ENCODE data around the gene NCF2. TPM values are rescaled to one million over a fixed set of nuclear protein-coding genes. Genes with fewer than 3 reads are reported as not detected.

Gene NCF2
- total RNA-seq, 2 donors from 2014 or later = 0.55 TPM; not detected in 1

DNA sequence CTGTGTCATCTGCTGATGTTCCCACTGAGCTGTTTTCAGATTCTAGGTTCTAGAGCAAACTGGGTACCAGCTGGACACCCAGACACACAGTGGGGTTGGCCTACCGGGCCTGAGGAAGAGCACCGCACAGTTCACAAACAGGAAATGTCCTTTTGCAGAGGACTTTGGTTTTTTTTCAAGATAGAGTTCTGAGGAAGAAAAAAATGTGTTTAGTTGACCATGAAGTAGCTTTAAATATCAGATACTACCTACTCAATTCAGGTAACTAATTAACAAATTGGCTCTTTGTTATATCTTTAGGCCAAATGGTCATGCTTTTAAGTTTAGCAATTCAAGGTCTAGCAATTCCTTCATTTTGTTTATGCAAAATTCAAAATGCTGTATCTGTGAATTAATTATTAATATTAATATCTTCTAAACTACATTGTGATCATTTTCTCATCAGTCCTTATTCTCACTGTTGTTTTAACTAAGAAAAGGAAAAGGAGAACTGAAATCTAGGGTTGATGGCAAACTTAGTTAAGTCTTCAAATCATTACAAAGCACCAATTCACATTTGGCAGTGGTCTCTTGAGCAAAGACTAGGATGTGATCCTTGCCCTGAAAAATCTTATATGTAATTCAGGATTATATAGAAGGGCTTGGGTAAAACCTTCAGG, 17.2 kb upstream of the NCF2 start:
- no peaks in the 10 kb centered on the region for H3K36me3 ChIP-seq (ENCODE audit: control insufficient read depth, insufficient read depth, low read length)
- H3K27ac ChIP-seq (ENCODE audit: low read depth, low read length) = no peak overlapping the region
- no peaks in the 10 kb centered on the region for H3K9me3 ChIP-seq (ENCODE audit: control insufficient read depth, low read length)
- H3K9ac ChIP-seq (ENCODE audit: extremely low read depth, low read length, poor library complexity, severe bottlenecking) = no peak overlapping the region
- TF ChIP-seq, protein P1, sequence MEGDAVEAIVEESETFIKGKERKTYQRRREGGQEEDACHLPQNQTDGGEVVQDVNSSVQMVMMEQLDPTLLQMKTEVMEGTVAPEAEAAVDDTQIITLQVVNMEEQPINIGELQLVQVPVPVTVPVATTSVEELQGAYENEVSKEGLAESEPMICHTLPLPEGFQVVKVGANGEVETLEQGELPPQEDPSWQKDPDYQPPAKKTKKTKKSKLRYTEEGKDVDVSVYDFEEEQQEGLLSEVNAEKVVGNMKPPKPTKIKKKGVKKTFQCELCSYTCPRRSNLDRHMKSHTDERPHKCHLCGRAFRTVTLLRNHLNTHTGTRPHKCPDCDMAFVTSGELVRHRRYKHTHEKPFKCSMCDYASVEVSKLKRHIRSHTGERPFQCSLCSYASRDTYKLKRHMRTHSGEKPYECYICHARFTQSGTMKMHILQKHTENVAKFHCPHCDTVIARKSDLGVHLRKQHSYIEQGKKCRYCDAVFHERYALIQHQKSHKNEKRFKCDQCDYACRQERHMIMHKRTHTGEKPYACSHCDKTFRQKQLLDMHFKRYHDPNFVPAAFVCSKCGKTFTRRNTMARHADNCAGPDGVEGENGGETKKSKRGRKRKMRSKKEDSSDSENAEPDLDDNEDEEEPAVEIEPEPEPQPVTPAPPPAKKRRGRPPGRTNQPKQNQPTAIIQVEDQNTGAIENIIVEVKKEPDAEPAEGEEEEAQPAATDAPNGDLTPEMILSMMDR (conservative IDR thresholded peaks at IDR 0.05) = no peak
- WGBS, 2 experiments (ENCODE audit: insufficient coverage in 1 of 2, insufficient read length in 1 of 2) = 93% methylated on average over 2 of the region's 2 CpGs
- Mint-ChIP-seq H3K4me1 (no peaks in the 10 kb centered on the region), H3K27ac (no peak overlapping the region), H3K9me3 (peaks cover 7% of the 10 kb centered on the region), H3K36me3 (ENCODE audit: low read depth) (no peaks in the 10 kb centered on the region), H3K27me3 (ENCODE audit: insufficient read depth) (peaks cover 3% of the 10 kb centered on the region), H3K4me3 (no peak overlapping the region)
- H3K27me3 ChIP-seq (ENCODE audit: control insufficient read depth, insufficient read depth, low read length, poor library complexity, severe bottlenecking) = no peaks in the 10 kb centered on the region
- no peaks in the 10 kb centered on the region for H3K4me1 ChIP-seq (ENCODE audit: control insufficient read depth, insufficient read depth, low read length)
- no peak overlapping the region for H3K4me3 ChIP-seq (ENCODE audit: low read length)
- no peak for DNase-seq

DNA sequence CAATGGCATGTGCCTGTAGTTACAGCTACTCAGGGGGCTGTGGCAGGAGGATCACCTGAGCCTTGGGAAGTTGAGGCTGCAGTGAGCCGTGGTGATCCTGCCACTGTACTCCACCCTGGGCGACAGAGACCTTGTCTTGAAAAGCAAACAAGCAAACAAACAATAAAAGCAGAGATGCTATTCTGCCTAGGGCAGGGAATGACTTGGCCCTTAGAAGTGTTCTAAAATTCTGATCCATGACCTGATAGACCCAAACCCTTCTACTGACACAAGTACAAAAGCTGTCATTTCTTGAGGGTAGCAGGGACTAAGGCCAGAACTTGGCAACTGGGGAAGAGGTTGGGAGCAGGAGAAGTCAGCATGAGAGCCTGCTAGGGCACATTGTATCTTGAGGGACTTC, 15.6 kb upstream of the NCF2 start:
- WGBS, 2 experiments (ENCODE audit: insufficient coverage in 1 of 2, insufficient read length in 1 of 2) = 82 to 96% methylated on average over 2 of the region's 2 CpGs
- H3K27ac Mint-ChIP-seq = no peak overlapping the region
- H3K27me3 ChIP-seq (ENCODE audit: control insufficient read depth, insufficient read depth, low read length, poor library complexity, severe bottlenecking) = no peaks in the 10 kb centered on the region
- TF ChIP-seq, protein P1 (conservative IDR thresholded peaks at IDR 0.05) = no peak
- H3K9ac ChIP-seq (ENCODE audit: extremely low read depth, low read length, poor library complexity, severe bottlenecking) = no peak overlapping the region
- DNase-seq = no peak
- H3K4me1 Mint-ChIP-seq = no peaks in the 10 kb centered on the region
- no peaks in the 10 kb centered on the region for H3K9me3 Mint-ChIP-seq
- H3K27me3 Mint-ChIP-seq (ENCODE audit: insufficient read depth) = peaks cover 3% of the 10 kb centered on the region
- H3K27ac ChIP-seq (ENCODE audit: low read depth, low read length) = no peak overlapping the region
- no peaks in the 10 kb centered on the region for H3K4me1 ChIP-seq (ENCODE audit: control insufficient read depth, insufficient read depth, low read length)
- no peaks in the 10 kb centered on the region for H3K9me3 ChIP-seq (ENCODE audit: control insufficient read depth, low read length)
- no peaks in the 10 kb centered on the region for H3K36me3 Mint-ChIP-seq (ENCODE audit: low read depth)
- H3K4me3 ChIP-seq (ENCODE audit: low read length) = no peak overlapping the region
- H3K36me3 ChIP-seq (ENCODE audit: control insufficient read depth, insufficient read depth, low read length) = no peaks in the 10 kb centered on the region
- no peak overlapping the region for H3K4me3 Mint-ChIP-seq

DNA sequence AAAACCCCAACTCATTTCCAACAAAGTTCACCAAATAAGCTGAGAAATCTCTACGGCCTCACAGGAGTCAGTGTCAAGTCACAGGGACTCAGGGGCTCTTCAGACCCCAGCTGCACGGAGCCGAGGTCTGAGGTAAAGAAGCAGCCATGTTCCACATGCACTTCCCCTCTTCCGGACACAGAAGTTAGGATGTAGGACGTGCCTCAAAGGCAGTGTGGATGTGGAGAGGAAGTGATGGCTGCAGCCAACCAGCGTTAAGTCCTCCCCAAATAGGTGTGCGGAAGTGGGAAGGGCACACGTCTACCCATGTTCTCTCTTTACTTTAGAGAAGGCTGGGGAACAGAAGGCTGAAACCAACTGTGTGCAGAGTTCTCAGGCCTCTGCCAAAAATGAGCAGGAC, 14.6 kb upstream of the NCF2 start:
- H3K9me3 Mint-ChIP-seq = no peaks in the 10 kb centered on the region
- no peak overlapping the region for H3K9ac ChIP-seq (ENCODE audit: extremely low read depth, low read length, poor library complexity, severe bottlenecking)
- no peak overlapping the region for H3K4me3 ChIP-seq (ENCODE audit: low read length)
- no peaks in the 10 kb centered on the region for H3K36me3 ChIP-seq (ENCODE audit: control insufficient read depth, insufficient read depth, low read length)
- H3K4me1 ChIP-seq (ENCODE audit: control insufficient read depth, insufficient read depth, low read length) = no peaks in the 10 kb centered on the region
- peaks cover 3% of the 10 kb centered on the region for H3K27me3 Mint-ChIP-seq (ENCODE audit: insufficient read depth)
- H3K36me3 Mint-ChIP-seq (ENCODE audit: low read depth) = no peaks in the 10 kb centered on the region
- WGBS, 2 experiments (ENCODE audit: insufficient coverage in 1 of 2, insufficient read length in 1 of 2) = 91 to 100% methylated on average over 3 to 8 of the region's 8 CpGs
- no peak for DNase-seq
- H3K27ac Mint-ChIP-seq = no peak overlapping the region
- H3K4me3 Mint-ChIP-seq = no peak overlapping the region
- H3K9me3 ChIP-seq (ENCODE audit: control insufficient read depth, low read length) = no peaks in the 10 kb centered on the region
- no peaks in the 10 kb centered on the region for H3K4me1 Mint-ChIP-seq
- TF ChIP-seq, protein P1 (conservative IDR thresholded peaks at IDR 0.05) = no peak
- H3K27me3 ChIP-seq (ENCODE audit: control insufficient read depth, insufficient read depth, low read length, poor library complexity, severe bottlenecking) = no peaks in the 10 kb centered on the region
- H3K27ac ChIP-seq (ENCODE audit: low read depth, low read length) = no peak overlapping the region
